Neuronal stem cell (in vitro differentiated cells): Measurements from ENCODE around the gene RAB35.

Source experiments
- DNase-seq: peaks from one replicate; pipeline ENCODE4 v3.0.0-alpha.2; 2013; ENCODE audit warnings: low spot score
- H2AFZ ChIP-seq: one replicate; pipeline ENCODE4 v1.6.1; 2013; ENCODE audit warnings: mild to moderate bottlenecking, low read length, inconsistent platforms
- H2AK5ac ChIP-seq: 2 replicates; pipeline ENCODE4 v1.6.1; 2013; ENCODE audit warnings: low read depth, mild to moderate bottlenecking, inconsistent platforms, low read length, moderate library complexity, mixed read lengths
- H2BK120ac ChIP-seq: 2 replicates; pipeline ENCODE4 v1.6.1; 2013; ENCODE audit warnings: low read depth, mild to moderate bottlenecking, inconsistent platforms, low read length, moderate library complexity, mixed read lengths
- H2BK12ac ChIP-seq: one replicate; pipeline ENCODE4 v1.6.1; 2013; ENCODE audit warnings: low read length, inconsistent platforms
- H2BK15ac ChIP-seq: 2 replicates; pipeline ENCODE4 v1.6.1; 2013; ENCODE audit warnings: mild to moderate bottlenecking, low read length, inconsistent platforms, mixed read lengths
- H2BK5ac ChIP-seq: one replicate; pipeline ENCODE4 v1.6.1; 2013; ENCODE audit warnings: inconsistent platforms, mild to moderate bottlenecking, low read length, moderate library complexity
- H3K14ac ChIP-seq: one replicate; pipeline ENCODE4 v1.6.1; 2013; ENCODE audit warnings: low read length, inconsistent platforms
- H3K18ac ChIP-seq: 2 replicates; pipeline ENCODE4 v1.6.1; 2013; ENCODE audit warnings: low read length, inconsistent platforms
- H3K23ac ChIP-seq: 2 replicates; pipeline ENCODE4 v1.6.1; 2013; ENCODE audit warnings: low read depth, mild to moderate bottlenecking, mixed read lengths, low read length, inconsistent platforms; ENCODE audit not compliant: poor library complexity
- H3K27ac ChIP-seq: replicated peaks from 3 replicates; pipeline ENCODE4 v1.5.1; 2013; ENCODE audit warnings: low read length, inconsistent platforms
- H3K27me3 ChIP-seq, 3 experiments: 2 replicates each; pipeline ENCODE4 v1.6.1; 2013; ENCODE audit warnings: low read length in 3 of 3, mild to moderate bottlenecking in 2 of 3, inconsistent platforms in 1 of 3, low read depth in 1 of 3, mixed read lengths in 1 of 3, moderate library complexity in 1 of 3; ENCODE audit not compliant: control insufficient read depth in 3 of 3, insufficient read depth in 3 of 3
- H3K36me3 ChIP-seq, 2 donors: replicated peaks in 1 of 2; 2 replicates each; pipeline ENCODE4 v1.6.1; 2013; ENCODE audit warnings: low read length in 2 of 2; ENCODE audit not compliant: control insufficient read depth in 2 of 2, insufficient read depth in 2 of 2
- H3K4ac ChIP-seq: 2 replicates; pipeline ENCODE4 v1.6.1; 2013; ENCODE audit warnings: inconsistent platforms, mild to moderate bottlenecking, low read length, moderate library complexity
- H3K4me1 ChIP-seq, 2 donors: 1 replicate in 1 of 2; 2 replicates in 1 of 2; pipeline ENCODE4 v1.6.1; 2013; ENCODE audit warnings: low read length in 2 of 2, low read depth in 1 of 2; ENCODE audit not compliant: control insufficient read depth in 2 of 2, insufficient read depth in 1 of 2
- H3K4me2 ChIP-seq: one replicate; pipeline ENCODE4 v1.6.1; 2013; ENCODE audit warnings: mild to moderate bottlenecking, low read length, inconsistent platforms; ENCODE audit not compliant: insufficient read depth, poor library complexity, severe bottlenecking
- H3K4me3 ChIP-seq, 2 donors: 2 replicates each; pipeline ENCODE4 v1.5.1; 2013; ENCODE audit warnings: low read length in 2 of 2, mild to moderate bottlenecking in 2 of 2, inconsistent platforms in 1 of 2, moderate library complexity in 1 of 2
- H3K79me1 ChIP-seq: one replicate; pipeline ENCODE4 v1.6.1; 2013; ENCODE audit warnings: low read depth, mild to moderate bottlenecking, inconsistent platforms, low read length, moderate library complexity
- H3K9ac ChIP-seq: one replicate; pipeline ENCODE4 v1.6.1; 2013; ENCODE audit warnings: mild to moderate bottlenecking, low read depth, low read length, inconsistent platforms; ENCODE audit not compliant: poor library complexity
- H3K9me3 ChIP-seq, 2 donors: replicated peaks in 1 of 2; 2 replicates each; pipeline versions ENCODE3 to v1.6.1; 2013; ENCODE audit warnings: low read length in 2 of 2, mild to moderate bottlenecking in 2 of 2, inconsistent platforms in 1 of 2, low read depth in 1 of 2, mixed read lengths in 1 of 2, moderate library complexity in 1 of 2; ENCODE audit not compliant: control insufficient read depth in 2 of 2, insufficient read depth in 1 of 2
- H4K8ac ChIP-seq: one replicate; pipeline ENCODE4 v1.6.1; 2013; ENCODE audit warnings: low read depth, mild to moderate bottlenecking, inconsistent platforms, low read length, moderate library complexity
- H4K91ac ChIP-seq: one replicate; pipeline ENCODE4 v1.6.1; 2013; ENCODE audit warnings: low read length, low read depth, mild to moderate bottlenecking, inconsistent platforms; ENCODE audit not compliant: poor library complexity
- WGBS, 2 donors: extraction: QIAGEN DNeasy Blood & Tissue Kit; methylation state at CpG; one replicate each; pipeline ENCODE4 v1.1.7; 2013; ENCODE audit warnings: missing lambda C conversion rate in 2 of 2, mixed read lengths in 1 of 2; ENCODE audit not compliant: insufficient read length in 2 of 2, insufficient replicate concordance in 1 of 2; ENCODE audit errors: extremely low coverage in 2 of 2; 5-methylcytosine and 5-hydroxymethylcytosine counted together

The RAB35 gene

DNA sequence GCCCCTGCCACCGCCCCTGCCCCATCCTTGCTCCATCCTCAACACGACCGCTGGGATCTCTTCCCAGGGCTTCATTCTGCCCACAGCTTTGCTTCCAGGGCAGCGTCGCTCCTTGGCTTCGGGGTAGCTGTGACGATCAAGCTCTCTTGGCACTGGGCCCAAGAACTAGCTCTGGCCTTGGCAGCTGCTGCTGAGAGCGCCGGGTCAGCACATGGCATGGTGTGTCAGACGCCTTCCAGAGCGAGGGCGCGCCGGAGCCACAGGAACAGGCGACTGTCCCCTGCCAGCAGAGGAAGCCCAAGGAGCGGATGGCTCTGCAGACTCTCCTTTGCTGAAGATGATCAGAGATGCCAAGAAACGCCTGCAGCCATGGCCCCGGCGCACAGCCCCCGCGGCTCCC is 15.9 kb downstream of the RAB35 start:
- Histone ChIP-seq H3K4me3 (no peak overlapping the region), H3K4ac (no peak overlapping the region), H2AFZ (no peak overlapping the region), H4K8ac (no peak overlapping the region), H2BK12ac (no peak overlapping the region), H2AK5ac (peak overlapping the region; percentile 27), H3K9me3 (peaks cover 0 to 3% of the 10 kb centered on the region in 2 donors), H3K23ac (no peak overlapping the region), H3K27me3 (no peaks in the 10 kb centered on the region), H3K79me1 (peaks cover 17% of the 10 kb centered on the region), H3K18ac (no peak overlapping the region), H3K36me3 (peaks cover 23 to 83% of the 10 kb centered on the region in 2 donors), H4K91ac (no peak overlapping the region), H2BK15ac (no peak overlapping the region), H3K27ac (no peak overlapping the region), H3K14ac (no peak overlapping the region), H3K4me2 (no peak overlapping the region), H3K9ac (no peak overlapping the region), H3K4me1 (peaks cover 11% of the 10 kb centered on the region in 2 donors), H2BK5ac (no peak overlapping the region), H2BK120ac (no peak overlapping the region)
- DNase-seq: no peak
- no CpG with 5 or more reads among the region's 21 CpGs for WGBS, 2 donors

DNA sequence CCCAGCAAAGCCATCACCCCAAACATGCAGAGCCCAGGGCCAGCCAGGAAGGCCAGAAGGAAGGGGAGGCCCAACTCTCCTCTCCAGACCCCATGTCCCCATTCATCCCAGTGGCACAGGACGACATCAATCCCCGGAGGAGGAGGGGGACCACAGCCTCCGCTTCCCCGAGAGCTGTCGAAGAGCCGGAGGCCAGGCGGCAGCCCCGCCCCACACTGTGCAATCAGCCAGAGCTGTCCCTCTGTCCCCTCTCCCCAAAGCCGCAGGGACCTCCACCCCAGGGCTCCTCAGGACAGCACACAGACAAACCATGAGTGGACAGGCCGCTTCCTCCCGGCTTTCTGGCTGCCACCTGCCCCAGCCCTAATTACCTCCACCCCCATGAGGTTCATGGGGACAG is 16.8 kb downstream of the RAB35 start:
- H3K4me3 ChIP-seq: no peak overlapping the region
- H2AK5ac ChIP-seq: no peak overlapping the region
- no peak overlapping the region for H3K23ac ChIP-seq
- no peak overlapping the region for H3K27ac ChIP-seq
- H3K27me3 ChIP-seq: no peaks in the 10 kb centered on the region
- no peak overlapping the region for H2BK120ac ChIP-seq
- no peak for DNase-seq
- no peak overlapping the region for H2BK5ac ChIP-seq
- no peak overlapping the region for H3K4me2 ChIP-seq
- no peak overlapping the region for H4K91ac ChIP-seq
- no CpG with 5 or more reads among the region's 11 CpGs for WGBS, 2 donors
- H3K4ac ChIP-seq: no peak overlapping the region
- peaks cover 10 to 18% of the 10 kb centered on the region in 2 donors for H3K4me1 ChIP-seq
- peak overlapping the region; percentile 31 for H3K14ac ChIP-seq
- no peak overlapping the region for H4K8ac ChIP-seq
- H3K36me3 ChIP-seq: peaks cover 23 to 79% of the 10 kb centered on the region in 2 donors
- H3K9ac ChIP-seq: no peak overlapping the region
- peaks cover 0 to 3% of the 10 kb centered on the region in 2 donors for H3K9me3 ChIP-seq
- H3K79me1 ChIP-seq: peaks cover 17% of the 10 kb centered on the region
- no peak overlapping the region for H3K18ac ChIP-seq
- H2BK12ac ChIP-seq: no peak overlapping the region
- H2AFZ ChIP-seq: no peak overlapping the region
- H2BK15ac ChIP-seq: no peak overlapping the region

DNA sequence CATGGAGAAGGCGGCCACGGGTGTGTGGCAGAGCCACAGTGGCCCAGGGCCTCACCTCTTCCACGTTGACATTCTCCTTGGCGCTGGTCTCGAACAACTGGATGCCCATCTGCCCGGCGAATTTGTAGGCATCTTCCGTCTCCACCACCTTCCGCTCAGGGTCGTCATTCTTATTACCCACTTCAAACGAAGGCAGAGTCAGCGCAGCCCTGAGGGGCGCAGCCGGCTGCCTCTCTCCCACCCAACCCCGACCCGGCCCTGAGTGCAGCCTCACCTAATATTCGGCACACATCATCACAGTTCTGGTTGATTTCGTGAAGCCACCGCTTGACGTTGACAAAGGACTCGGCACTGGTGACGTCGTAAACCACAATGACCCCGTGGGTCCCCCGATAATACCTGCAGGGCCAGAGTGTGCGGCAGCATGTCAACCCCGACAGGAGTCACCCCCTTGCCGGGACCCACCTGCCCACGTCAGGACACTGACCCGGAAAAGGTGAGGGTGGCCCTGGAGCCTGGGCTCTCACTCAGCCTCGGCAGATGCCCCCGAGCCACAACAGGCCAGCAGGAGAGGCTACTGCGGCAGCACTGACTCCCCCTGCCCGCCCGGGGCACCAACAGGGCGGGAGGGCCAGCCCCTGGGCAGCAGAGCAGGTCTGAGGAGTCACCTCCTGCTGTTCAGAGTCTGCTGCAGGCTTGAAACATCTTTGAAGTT is 17.6 kb downstream of the RAB35 start:
- H2BK5ac ChIP-seq: no peak overlapping the region
- no peak overlapping the region for H3K4me3 ChIP-seq
- H4K8ac ChIP-seq: no peak overlapping the region
- no peak overlapping the region for H2AK5ac ChIP-seq
- peaks cover 15% of the 10 kb centered on the region for H3K79me1 ChIP-seq
- H2BK120ac ChIP-seq: no peak overlapping the region
- peaks cover 23 to 76% of the 10 kb centered on the region in 2 donors for H3K36me3 ChIP-seq
- H3K14ac ChIP-seq: no peak overlapping the region
- H2BK12ac ChIP-seq: no peak overlapping the region
- H2AFZ ChIP-seq: no peak overlapping the region
- H3K9ac ChIP-seq: no peak overlapping the region
- H3K18ac ChIP-seq: no peak overlapping the region
- H3K27me3 ChIP-seq: no peaks in the 10 kb centered on the region
- H4K91ac ChIP-seq: no peak overlapping the region
- H3K4me1 ChIP-seq: peaks cover 14 to 25% of the 10 kb centered on the region in 2 donors
- H3K9me3 ChIP-seq: peaks cover 0 to 3% of the 10 kb centered on the region in 2 donors
- no peak overlapping the region for H3K4ac ChIP-seq
- no peak overlapping the region for H3K4me2 ChIP-seq
- DNase-seq: no peak
- no peak overlapping the region for H3K23ac ChIP-seq
- WGBS, 2 donors: no CpG with 5 or more reads among the region's 36 CpGs
- no peak overlapping the region for H2BK15ac ChIP-seq
- no peak overlapping the region for H3K27ac ChIP-seq

DNA sequence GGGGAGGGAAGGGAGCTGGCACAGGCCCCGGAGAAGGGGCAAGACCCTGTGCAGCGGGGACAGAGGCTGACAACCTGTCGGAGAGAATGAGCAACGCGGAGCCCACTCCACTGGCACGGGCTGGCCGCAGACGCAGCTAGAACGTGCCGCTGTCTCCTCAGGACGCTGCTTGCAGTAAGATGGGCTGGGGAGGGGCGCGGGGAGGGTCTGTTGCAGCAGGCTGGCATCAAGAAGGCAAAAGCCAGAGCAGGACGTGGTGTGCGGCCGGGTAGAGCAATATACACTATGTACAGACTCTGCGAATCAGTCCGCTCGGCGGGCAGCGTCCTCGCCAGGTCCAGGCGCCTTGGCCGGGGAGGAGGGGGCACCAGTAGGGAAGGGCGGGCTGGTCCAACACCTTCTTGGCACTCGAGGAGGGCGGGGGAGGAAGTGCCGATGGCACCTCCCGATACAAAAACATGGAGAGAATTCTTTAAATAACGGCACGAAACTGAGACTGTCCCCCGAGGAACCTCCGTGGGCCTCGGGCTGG is 19.8 kb downstream of the RAB35 start:
- peaks cover 7% of the 10 kb centered on the region for H3K79me1 ChIP-seq
- H3K14ac ChIP-seq: peak overlapping the region; percentile 64
- WGBS, 2 donors: no CpG with 5 or more reads among the region's 34 CpGs
- H3K27me3 ChIP-seq: no peaks in the 10 kb centered on the region
- H4K91ac ChIP-seq: no peak overlapping the region
- peak overlapping the region; percentile 44 for H3K23ac ChIP-seq
- no peak overlapping the region for H3K4me3 ChIP-seq
- no peak overlapping the region for H3K27ac ChIP-seq
- peak overlapping the region; percentile 61 for H3K9ac ChIP-seq
- H3K9me3 ChIP-seq: peaks cover 0 to 3% of the 10 kb centered on the region in 2 donors
- H3K4me1 ChIP-seq: peaks cover 30 to 38% of the 10 kb centered on the region in 2 donors
- peak overlapping the region; percentile 0 for H2BK5ac ChIP-seq
- H2BK12ac ChIP-seq: no peak overlapping the region
- no peak for DNase-seq
- H2AFZ ChIP-seq: no peak overlapping the region
- H3K18ac ChIP-seq: peak overlapping the region; percentile 31
- H2BK15ac ChIP-seq: peak overlapping the region; percentile 15
- peak overlapping the region; percentile 66 for H2AK5ac ChIP-seq
- no peak overlapping the region for H4K8ac ChIP-seq
- peaks cover 17 to 56% of the 10 kb centered on the region in 2 donors for H3K36me3 ChIP-seq
- H3K4ac ChIP-seq: no peak overlapping the region
- no peak overlapping the region for H3K4me2 ChIP-seq
- no peak overlapping the region for H2BK120ac ChIP-seq
